ENCODE measurements around the gene APLNR.

DNA sequence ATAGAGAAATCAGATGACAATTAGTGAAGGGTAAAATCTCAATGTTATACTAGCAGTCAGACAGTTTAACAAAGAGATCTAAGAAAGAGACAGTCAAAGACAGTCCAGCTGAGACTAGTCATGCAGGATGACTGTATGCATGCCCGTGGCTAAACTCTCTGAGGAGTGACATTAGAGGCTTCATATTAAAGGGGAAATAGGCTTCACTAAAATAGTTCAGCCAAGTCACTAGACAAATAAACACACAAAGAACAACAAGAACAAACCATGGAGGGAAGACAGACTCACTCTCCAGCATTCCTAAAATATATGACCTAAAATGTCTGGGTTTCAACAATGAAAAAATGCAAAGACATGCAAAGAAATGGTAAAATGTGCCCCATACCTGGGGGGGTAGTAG, 18.6 kb upstream of the APLNR start:
- TF ChIP-seq, protein P1, sequence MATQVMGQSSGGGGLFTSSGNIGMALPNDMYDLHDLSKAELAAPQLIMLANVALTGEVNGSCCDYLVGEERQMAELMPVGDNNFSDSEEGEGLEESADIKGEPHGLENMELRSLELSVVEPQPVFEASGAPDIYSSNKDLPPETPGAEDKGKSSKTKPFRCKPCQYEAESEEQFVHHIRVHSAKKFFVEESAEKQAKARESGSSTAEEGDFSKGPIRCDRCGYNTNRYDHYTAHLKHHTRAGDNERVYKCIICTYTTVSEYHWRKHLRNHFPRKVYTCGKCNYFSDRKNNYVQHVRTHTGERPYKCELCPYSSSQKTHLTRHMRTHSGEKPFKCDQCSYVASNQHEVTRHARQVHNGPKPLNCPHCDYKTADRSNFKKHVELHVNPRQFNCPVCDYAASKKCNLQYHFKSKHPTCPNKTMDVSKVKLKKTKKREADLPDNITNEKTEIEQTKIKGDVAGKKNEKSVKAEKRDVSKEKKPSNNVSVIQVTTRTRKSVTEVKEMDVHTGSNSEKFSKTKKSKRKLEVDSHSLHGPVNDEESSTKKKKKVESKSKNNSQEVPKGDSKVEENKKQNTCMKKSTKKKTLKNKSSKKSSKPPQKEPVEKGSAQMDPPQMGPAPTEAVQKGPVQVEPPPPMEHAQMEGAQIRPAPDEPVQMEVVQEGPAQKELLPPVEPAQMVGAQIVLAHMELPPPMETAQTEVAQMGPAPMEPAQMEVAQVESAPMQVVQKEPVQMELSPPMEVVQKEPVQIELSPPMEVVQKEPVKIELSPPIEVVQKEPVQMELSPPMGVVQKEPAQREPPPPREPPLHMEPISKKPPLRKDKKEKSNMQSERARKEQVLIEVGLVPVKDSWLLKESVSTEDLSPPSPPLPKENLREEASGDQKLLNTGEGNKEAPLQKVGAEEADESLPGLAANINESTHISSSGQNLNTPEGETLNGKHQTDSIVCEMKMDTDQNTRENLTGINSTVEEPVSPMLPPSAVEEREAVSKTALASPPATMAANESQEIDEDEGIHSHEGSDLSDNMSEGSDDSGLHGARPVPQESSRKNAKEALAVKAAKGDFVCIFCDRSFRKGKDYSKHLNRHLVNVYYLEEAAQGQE (IDR thresholded peaks at IDR 0.05; ENCODE audit: insufficient read depth in 1 of 2, low read depth in 2 of 2, low read length in 2 of 2), result no peak
- TF ChIP-seq POLR2AphosphoS5 (IDR thresholded peaks at IDR 0.05; ENCODE audit: low read depth, low read length), result no peak
- no peak for TF ChIP-seq TAF1 (IDR thresholded peaks at IDR 0.05; ENCODE audit: borderline replicate concordance, insufficient read depth, low read length)
- no peak for TF ChIP-seq SIN3A (IDR thresholded peaks at IDR 0.05; ENCODE audit: borderline replicate concordance, insufficient read depth, low read length)
- no peak for TF ChIP-seq FOXP2 (optimal IDR thresholded peaks at IDR 0.05; ENCODE audit: borderline replicate concordance, extremely low read depth, extremely low read length, insufficient read depth)
